Measurements from ENCODE around the gene AIFM3.
"Not testable (repeated sequence)": the region's sequence is repeated elsewhere in the genome, so short reads cannot be mapped to it uniquely, and the experiment has no call there.

AIFM3 gene

DNA sequence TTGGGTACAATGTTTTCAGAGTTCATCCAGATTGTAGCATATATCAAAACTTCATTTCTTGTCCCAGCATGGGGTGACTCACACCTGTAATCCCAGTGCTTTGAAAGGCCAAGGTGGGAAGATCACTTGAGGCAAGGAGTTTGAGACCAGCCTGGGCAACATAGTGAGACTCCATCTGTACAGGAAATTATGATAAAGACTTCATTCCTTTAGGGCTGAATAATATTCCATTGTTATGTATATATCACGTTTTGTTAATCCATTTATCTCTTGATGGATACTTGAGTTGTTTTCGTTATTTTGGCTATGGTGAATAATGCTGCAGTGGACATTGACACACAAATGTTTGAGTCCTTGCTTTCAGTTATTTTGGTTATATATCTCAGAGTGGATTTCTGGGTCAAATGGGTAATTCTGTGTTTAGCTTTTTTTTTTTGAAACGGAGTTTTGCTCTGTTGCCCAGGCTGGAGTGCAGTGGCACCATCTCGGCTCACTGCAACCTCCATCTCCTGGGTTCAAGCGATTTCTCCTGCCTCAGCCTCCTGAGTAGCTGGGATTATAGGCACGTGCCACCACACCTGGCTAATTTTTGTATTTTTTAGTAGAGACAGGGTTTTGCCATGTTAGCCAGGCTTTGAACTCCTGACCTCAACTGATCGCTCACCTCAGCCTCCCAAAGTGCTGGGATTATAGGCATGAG is 24.7 kb upstream of the AIFM3 start:
- not testable (repeated sequence) for DNase-seq

DNA sequence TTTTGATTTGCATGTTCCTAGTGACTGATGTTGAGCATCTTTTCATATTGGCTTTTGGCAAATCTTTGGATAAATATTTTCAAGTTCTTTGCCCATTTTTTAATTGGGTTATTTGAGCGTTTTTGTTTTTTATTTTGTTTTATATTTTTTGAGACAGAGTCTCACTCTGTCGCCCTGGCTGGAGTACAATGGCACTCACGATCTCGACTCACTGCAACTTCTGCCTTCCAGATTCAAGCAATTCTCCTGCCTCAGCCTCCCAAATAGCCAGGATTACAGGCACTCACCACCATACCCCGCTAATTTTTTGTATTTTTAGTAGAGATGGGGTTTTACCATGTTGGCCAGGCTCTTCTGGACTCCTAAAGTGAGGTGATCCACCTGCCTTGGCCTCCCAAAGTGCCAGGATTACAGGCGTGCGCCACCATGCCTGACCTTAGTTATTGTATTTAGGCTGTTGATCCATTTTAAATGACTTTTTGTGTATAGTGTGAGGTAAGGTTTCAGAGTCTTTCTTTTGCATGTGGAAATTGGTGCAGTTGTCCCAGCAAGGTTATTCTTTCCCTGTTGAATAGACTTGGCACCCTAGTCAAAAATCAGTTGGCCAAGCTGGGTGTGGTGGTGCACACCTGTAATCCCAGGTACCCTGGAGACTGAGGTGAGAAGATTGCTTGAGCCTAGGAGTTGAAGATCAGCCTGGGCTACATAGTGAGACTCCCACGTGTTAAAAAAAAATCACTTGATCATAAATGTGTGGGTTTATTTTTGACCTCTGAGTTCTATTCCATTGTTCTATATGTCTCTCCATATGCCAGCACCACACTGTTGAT is 23.7 kb upstream of the AIFM3 start:
- DNase-seq, result no peak

DNA sequence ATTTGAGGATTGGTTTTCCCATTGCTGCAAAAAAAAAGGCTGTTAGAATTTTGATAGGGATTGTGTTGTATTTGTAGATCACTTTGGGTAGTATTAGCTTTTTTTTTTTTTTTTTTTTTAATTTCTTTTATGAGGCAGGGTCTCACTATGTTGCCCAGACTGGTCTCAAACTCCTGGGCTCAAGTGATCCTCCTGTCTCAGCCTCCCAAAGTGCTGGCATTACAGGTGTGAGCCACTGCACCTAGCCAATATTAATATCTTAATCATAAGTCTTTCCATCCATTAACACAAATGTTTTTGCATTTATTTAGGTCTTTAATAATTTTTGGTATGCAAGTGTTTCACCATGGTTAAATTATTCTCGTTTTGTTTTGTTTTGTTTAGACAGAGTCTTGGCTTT is 23.0 kb upstream of the AIFM3 start:
- DNase-seq, result no peak

DNA sequence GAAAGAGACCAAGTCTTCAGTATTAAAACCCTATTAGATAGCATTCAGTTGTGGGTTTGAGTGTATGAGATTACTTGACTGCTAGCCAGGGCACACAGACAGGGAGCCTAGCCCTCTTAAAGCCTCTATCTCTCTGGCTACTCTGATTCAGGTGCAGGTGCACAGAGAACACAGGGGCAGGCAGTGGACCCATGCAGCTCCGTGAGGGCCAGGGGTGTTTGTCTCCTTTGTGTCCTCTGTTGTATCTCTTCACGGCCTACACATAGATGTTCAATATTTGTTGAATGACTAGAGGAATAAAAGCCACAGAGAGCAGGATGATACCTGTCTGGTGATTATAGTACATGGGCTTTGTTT is 21.5 kb upstream of the AIFM3 start:
- no peak for DNase-seq

DNA sequence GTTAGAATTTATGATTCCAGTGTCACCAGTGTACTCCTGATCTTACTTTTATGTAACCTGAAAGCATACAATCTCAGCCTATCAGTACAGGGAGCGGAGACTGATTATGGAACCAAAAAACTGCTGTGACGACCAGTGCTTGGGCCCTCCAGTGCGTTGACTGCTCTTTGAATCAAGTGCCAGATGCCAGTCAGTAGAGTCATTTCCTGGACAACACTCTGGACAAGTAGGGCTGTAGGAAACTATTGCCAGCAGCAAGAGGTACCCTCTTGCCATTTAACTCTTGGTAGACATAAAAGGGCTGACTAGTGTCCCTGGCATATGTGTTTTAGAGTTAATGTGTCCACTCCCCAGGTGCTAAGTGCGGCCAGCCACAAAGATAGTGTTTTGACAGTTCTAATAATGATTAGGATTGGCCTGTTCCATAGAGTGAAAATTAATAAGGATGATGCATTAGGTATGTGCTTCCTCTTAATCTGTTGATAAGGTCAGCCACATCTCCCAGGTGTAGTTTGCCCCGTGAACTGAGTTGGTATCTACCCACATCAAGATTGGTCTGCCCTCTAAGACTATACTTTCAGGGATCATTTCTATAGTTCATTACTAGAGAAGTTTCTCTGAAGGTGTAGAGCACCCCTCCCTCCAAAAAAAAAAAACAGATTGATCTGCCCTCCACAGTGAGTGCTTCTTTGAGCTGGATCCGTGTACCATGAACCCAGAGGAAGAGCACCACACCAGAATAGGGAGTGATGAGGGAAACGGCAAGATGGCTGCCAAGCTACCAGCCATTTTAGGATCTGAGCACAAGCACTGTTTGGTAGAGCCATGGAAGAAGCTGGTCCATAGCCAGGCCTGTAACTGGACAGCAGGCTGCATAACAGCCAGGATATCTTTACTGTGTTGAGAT is 20.7 kb upstream of the AIFM3 start:
- no peak for DNase-seq

DNA sequence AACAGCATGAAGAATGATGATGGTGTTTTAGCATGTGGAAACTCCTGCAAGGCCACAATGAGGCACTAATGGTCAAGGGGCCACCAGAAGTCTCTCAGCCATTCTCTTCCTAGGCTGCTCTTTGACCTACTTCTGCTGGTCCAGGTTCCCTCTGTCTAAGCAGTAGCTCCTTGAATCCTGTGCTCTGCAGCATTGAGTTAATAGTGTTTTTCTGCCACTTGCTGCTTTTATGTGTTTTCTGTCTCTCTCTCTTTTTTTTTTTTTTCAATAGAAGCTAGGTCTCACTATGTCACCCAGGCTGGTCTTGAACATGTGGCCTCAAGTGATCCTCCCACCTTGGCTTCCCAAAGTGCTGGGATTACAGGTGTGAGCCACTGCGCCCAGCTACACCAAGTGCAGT is 20.1 kb upstream of the AIFM3 start:
- no peak for DNase-seq

DNA sequence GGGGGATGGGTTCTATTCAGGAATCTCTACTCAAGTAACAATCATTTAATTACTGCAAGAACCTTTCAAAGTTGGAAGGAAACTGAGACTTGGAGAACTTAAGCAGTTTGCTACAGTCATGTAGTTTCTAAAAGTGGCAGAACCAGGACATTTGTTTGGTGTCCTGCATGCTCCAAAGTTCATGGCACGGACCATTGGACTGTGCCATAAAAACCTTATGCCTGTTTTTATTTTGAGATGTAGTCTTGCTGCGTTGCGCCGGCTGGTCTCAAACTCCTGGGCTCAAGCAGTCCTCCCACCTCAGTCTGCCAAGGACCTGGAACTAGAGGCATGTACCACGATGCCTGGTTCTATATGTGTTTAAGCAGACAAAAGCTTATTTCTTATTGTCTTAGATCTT is 18.6 kb upstream of the AIFM3 start:
- DNase-seq, result no peak

DNA sequence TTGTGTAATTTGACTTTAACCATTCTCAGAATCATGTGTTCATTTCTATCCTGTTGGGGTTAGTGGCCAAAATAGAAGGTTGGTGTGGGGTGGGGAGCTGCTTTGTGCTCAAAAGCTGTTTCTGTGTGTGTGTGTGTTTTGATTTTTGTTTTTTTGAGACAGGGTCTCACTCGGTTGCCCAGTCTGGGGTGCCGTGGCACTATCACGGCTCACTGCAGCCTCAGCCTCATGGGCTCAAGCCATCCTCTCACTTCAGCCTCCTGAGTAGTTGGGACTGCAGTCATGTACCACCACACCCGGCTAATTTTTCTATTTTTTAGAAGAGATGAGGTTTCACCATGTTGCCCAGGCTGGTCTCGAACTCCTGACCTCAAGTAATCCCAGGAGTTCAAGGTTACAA is 18.1 kb upstream of the AIFM3 start:
- DNase-seq, result no peak

DNA sequence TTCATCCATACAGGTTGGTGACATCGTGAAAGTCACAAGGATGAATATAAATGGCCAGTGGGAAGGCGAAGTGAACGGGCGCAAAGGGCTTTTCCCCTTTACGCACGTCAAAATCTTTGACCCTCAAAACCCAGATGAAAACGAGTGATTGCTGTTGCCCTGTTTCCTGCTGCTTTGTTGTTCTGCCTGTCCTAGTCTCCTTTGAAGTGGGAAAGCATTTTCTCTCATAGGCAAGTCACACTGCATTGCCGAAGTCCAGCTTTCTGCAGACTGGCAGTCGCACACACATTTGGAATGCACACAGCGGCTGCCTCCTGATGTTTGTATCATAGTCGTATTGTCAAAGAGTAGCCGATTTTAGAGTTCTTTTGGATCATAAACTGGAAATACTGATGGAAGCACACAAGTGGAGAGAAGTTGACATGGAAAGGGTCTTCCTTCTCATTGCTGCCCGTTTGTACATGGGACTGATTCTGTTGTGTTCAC is 17.3 kb upstream of the AIFM3 start:
- DNase-seq, result no peak

DNA sequence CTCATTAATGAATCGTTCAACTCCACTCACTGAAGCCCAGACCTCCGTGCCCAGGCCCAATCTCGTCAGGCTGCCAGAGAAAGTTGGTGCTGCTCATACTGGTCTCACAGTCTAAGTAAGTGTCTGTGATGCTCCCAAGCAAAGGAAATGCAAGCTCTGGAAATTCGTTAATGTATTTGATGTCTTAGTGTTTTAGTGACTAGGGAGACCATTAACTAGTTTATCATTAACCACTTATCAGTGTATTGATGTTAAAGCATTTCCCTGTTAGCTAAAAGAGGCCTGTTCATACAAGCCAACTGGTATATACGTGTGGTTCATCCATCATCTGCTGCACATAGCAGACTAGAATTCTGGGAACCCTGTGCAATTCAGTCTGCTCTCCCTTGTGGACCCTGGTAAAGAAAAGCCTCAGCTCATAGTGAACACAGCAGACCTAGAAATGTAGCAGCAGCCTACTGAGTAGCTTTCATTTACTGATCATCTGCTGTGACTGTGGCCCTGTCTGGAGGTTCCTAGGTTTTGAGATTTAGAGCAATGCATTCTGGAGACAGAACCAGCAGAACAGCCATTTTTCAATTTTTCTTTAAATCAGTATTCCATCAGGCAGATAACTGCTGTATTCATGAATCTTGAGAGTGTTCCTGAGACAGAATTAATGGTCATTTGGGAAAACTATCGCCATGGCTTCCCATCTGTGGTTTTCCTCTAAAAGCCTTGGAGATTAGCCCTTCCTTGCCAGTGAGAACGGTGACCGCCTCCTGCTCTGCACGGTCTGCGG is 15.7 kb upstream of the AIFM3 start:
- no peak for DNase-seq

DNA sequence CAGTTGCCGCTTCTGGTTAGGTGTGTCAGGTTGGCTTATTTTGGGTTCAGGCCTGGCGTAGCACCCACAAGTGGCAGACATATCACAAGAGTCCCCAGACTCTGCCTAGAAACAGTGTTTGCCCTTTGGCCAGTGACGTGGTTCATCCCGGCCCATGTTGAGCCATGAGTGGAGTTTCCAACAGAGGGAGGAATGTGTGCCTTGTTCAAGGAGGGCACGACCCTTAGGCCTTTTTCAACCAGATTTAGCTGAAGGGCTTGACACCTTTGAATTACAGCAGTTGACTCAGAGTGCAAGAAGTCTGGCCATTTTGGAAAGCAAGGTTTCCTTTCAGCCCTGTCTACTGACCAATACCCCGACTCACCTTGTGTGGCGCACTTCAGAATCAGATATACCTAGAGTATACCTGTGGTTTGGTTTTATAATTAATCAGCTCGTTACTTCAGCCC is 15.1 kb upstream of the AIFM3 start:
- no peak for DNase-seq

DNA sequence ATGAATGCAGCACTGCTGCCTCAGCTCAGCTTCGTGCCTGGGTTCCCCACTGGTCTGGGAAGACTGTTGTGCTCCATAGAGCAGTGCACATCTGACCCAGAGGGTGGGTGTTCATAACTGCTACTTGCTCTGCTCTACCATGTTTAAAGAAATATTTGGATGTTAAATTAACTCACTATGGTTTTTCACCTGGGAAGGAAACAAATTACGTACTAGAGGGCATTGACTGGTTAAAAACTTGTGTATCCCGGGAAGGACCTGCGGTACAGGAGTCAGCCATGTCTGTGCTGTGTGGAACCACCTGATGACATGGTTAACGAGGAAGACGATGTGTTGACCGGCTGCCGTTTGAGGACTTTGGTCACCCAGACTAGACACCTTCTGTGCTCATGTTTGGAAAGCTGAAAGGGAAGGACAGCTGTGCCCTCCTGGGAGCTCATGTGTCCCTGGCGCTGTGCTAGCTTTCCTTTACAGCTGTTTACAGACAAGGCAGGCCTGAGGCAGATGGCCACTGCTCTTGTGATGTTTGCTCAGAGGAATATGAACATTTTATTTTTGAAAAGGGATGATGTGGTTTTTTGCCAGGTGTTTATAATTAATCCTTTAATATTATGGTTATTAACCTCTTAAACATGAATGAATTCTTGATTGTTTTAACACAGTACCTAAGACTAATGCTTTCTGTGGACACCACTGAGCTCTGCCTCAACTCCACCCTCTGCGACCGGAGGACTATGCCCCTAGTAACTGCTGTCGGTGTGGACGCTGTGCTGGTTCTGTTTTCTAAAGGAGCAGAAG is 14.3 kb upstream of the AIFM3 start:
- DNase-seq, result no peak

DNA sequence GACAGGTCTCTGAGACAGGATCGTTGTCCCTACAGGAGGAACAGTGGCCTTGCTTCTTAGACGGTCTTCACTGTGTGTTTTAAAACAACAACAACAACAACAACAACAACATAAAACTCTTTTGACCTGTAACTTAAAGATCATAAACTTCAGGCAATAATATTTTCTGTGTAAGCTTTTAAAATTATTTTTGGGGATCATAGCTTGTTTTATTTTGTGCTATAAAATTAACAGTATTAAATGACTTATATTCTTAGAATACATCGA is 13.8 kb upstream of the AIFM3 start:
- no peak for DNase-seq

DNA sequence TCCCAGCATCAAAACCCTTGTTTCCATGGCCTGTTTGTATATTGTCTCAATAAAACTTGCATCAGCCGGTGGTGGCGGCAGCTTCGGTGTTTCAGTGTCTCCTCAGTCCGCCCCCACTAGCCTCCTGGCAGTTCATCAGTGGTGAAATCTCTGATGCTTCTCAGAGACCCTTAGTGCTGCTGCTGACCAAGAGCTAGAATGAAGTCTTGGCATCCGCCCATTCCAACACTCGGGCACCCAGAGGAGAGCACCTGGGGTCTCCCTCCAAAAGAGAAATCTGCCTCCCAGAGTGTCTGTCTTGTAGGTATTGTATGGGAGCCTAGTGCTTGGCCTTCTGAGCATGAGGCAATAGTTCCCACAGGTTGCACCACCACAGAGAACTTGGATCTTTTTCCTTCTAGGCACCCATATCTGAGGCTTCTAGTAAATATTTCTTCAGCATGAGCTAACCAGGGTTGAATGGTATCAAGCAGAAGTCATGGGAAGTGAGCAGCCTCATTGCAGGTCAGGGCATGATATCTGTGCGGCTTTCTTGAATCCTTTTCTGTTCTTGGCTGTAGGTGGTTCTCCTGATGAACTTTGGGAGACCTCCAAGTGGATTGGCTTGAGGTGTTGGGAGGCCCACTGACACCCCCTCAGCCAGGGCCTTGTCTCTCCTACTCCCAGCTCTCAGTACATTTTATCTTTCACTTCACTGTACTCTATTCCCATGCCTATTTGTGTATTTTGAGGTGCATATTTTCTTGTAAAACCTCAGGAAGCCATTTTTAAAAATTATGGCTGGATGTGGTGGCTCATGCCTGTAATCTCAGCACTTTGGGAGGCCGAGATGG is 13.2 kb upstream of the AIFM3 start:
- no peak for DNase-seq

DNA sequence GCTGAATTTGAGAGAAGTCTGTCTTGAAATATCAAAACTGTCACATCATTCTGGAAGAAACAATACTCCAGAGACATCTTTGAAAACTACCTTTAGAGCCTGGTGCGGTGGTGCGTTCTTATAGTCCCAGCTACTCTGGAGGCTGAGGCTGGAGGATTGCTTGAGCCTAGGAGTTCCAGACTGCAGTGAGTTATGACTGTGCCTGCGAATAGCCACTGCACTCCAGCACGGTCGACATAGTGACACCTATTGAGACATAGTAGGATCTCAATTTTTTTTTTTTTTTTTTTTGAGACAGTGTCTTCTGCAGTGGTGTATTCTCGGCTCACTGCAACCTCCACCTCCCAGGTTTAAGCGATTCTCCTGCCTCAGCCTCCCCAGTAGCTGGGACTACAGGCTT is 11.5 kb upstream of the AIFM3 start:
- no peak for DNase-seq

DNA sequence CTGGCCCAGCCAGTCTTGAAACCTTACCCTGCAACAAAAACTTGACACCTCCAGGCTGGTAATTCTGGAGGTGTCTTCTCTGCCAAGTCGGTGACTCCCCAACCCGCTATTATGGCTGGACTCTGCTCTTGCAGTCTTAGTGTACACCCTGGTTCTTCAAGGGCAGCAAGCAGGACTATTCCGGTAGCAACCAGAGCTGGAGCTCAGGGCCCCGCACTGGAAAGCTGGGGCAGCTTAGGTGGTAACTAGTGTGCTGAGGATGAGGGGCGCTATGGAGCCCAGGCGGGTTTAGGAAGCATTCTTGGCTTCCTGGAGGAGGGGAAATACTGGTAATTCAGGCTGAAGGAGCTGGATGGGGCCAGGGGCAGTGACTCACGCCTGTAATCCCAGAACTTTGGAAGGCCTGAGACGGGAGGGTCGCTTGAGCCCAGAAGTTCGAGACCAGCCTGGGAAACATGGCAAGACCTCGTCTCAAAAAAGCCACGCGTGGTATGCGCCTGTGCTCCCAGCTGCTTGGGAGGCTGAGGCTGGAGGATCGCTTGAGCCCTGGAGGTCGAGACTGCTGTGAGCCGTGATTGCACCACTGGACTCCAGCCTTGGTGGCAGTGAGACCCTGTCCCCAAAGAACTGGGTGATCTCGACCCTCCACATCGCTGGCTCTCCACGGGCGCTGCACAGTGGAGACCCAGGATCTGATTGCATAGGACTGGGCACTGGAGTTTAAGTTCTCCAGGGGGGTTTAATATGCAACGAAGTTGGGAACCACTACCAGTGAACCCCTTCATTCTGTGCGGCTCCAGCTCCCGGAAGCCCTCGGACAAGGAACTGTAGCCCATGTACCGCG is 10.6 kb upstream of the AIFM3 start:
- DNase-seq, result no peak

DNA sequence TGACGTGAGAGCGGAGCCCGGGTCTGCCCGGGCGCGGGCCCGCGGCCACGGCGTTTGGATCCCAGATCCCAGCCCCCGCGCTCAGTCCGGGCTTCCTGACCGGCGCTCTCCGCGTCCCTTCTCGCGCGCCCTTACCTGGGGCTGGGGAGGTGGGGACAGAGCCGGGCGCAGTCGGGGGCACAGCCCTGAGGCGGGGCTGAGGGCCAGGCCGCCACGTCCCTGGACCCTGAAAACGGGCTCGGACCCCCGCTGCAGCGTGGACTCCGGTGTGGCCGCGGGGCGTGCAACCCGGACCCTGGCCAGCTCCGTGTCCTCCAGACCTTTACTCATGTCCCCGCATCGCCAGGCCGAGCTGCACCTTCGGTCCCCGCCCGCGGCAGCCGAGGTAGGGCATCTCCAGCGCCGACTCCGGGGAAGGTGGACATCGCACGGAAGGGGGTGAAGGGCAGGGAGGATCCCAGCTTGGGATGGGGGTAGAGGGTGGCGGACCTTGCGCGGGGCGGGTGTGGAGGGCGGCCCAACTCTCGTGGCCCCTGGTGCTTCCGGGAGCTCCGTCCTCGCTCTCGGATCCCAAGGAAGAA is 9.9 kb upstream of the AIFM3 start:
- no peak for DNase-seq

DNA sequence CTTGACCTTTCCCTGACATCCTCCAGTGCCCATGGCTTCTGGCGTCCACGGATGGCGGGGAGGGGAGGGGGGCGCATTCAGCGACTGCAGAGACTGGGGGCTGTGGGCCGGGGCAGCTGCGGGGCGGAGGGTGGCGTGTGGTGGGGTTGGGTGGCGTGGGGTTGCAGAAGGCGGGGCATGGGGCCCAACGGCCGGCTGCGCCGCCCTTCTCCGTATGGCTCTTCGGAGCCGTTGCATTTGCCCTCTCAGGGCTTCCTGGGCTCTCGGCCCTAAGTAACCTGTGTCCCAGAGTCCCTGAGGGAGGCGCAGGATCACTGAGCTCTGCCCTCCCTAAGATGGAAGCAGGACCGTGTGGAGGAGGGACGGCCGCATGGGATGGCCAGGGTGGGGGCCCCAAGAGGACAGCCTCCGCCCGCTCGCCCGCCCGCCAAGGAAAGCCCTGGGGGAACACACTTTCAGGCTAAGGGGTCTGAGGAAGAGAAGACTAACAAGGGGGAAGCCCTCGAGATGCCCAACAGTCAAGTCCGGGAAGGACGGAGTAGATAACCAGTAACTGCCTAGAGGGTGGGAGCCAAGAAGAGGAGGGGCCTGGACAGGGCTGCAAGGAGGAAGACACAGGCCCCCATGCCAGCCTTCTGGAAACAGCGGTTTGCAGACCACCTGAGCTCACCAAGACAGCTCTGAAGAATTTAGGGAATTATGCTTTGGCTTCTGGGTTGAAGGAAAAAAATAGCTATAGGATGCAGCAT is 9.2 kb upstream of the AIFM3 start:
- DNase-seq, result no peak

Data from activated CD8-positive, alpha-beta memory T cell treated with anti-CD3 and anti-CD28 coated beads for 24 hours (primary cell).